Muscle of back (tissue), 11 donors: ENCODE data around the gene SMYD3. TPM values are rescaled to one million over a fixed set of nuclear protein-coding genes. Genes with fewer than 3 reads are reported as not detected.
"Not testable (repeated sequence)": the region's sequence is repeated elsewhere in the genome, so short reads cannot be mapped to it uniquely, and the experiment has no call there.

Experiments
- DNase-seq, 3 donors: peaks; one replicate each; pipeline versions ENCODE4 v3.0.0 to v3.0.0-alpha.2; 2013
- polyA plus RNA-seq, 10 donors: library from polyadenylated mRNA; unstranded; fragments of 120-200 nt; gene quantifications; one replicate each; pipeline ENCODE4 v1.2.1, GENCODE V29; 2013; ENCODE audit not compliant: insufficient read length in 10 of 10

The SMYD3 gene
- polyA plus RNA-seq, 10 donors: 7.0 to 11.3 (median 9.9) TPM

GRCh38 chr1:245774196-245774595 is 732.9 kb downstream of the SMYD3 start:
- DNase-seq: no peak

- DNase-seq: no peak
These were observed 733.7 kb downstream of the SMYD3 start for GRCh38 chr1:245773344-245773743.

DNA sequence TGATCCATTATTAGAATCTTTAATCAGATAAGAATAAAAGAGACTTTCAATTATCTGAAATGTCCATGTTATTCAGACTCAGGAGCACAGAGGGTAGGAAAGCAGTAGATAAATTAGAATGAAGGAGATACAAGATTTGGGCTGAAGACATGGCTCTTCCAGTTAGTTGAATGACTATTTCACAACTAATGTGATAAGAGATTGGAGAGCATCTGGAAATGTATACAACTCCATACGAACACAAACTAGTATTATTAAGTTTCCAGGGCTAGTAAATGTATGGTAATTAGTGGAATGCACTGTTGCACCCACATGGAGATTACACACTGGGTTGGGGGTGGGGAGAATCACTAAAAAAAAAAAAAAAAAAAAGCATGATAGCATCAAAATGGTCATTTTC is 734.3 kb downstream of the SMYD3 start:
- no peak for DNase-seq

DNA sequence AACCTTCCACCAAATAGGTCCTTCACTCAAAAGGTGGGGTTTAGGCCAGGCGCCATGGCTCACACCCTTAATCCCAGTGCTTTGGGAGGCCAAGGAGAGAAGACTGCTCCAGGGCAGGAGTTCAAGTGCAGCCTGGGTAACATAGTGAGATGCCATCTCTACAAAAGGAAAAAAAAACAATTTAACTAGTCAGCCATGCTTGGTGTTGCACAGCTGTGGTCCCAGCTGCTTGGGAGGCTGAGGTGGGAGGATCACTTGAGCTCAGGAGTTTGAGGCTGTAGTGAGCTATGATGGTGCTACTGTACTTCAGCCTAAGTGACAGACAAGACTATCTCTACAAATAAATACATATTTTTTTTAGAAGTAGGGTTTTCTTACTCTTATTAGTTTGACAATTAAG is 734.8 kb downstream of the SMYD3 start:
- DNase-seq: no peak

- peak in 2 of 3 donors; percentile 15 to 98 for DNase-seq
These were observed 735.4 kb downstream of the SMYD3 start for GRCh38 chr1:245771511-245772281.

DNA sequence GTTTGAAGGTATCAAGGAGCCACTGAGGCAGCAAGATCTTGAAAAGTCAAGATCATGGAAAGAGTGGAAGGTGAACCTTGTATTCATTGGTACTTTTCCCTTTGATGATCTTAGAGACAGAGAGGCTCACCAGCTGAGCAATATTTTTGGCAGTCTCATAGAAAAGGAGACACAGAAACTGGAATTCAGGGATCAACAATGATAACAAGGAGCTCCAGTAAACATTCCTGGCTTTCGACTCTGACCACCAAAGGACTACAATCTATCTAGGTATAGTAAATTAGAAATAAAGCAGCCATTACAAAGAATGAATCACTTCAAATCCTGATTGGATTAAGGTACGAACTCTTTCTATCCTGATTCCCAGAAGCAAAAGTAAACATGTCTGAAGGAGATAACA is 736.9 kb downstream of the SMYD3 start:
- DNase-seq: no peak

DNA sequence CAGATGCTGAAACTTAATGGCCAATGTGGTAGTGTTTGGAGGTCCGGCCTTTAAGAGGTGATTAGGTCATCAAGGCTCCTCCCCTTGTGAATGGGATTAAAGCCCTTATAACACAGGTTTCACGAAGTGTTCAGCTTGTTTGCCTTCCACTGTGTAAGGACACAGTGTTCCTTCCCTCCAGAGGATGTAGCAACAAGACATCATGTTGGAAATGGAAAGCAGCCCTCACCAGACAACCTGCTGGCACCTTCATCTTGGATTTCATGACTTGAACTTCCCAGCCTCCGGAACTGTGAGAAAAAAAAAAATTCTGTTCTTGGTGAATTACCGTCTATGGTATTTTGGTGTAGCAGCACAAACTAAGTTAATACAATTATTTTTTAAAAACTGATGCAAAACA is 738.5 kb downstream of the SMYD3 start:
- no peak for DNase-seq

- DNase-seq: peak in 1 of 3 donors; percentile 75
These were observed 741.7 kb downstream of the SMYD3 start for GRCh38 chr1:245765230-245766000.

GRCh38 chr1:245763873-245764331 is 743.2 kb downstream of the SMYD3 start:
- no peak for DNase-seq

DNA sequence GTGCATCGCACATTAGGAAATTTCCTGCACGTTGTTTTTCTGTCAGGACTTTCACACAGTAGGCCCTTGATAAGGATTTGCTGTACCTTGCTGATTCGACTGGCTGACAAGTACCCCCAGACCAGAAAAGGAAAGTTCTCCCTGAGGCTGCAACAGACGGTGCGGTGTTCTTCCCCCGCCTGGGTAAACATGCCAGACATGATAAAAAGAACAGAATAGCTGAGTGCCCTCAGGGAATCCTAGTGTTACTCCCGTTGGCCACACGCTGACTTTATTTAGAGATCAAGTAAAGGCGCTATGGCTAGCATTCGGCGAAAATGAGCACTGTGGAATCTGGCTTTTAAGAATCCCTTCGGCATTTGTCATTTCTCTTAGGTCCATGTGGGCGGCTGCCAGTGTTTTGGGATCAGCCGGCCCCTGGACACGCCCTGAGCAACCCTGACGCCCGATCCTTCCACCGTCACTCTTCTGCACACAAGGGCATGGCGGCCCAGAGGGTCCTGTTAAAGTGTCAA is 744.6 kb downstream of the SMYD3 start:
- no peak for DNase-seq

- DNase-seq: no peak
These were observed 746.8 kb downstream of the SMYD3 start for GRCh38 chr1:245760301-245760700.

GRCh38 chr1:245754463-245754961 is 752.6 kb downstream of the SMYD3 start:
- DNase-seq: no peak

DNA sequence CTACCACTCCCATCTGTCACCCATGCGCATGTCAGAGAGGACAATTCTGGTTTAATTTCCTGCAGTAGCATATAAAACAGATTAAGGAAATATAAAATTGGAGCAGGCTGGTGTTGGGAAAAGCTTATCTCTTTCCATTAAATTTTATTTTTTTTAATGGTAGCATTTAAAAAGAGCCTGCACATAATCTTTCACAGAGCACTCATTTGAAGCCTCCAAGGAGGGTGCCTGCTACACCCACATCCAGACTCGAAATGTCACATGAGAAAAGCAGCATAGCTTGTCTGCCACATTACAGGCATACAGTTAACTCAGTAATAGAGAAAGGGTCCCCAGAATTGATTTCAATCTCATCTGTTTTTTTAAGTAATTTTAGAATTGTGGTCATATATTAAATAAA is 753.3 kb downstream of the SMYD3 start:
- DNase-seq: no peak

GRCh38 chr1:245752561-245752960 is 754.5 kb downstream of the SMYD3 start:
- DNase-seq: peak in 1 of 3 donors; percentile 19

GRCh38 chr1:245751726-245752470 is 755.2 kb downstream of the SMYD3 start:
- DNase-seq: peak in 2 of 3 donors; percentile 34 to 52

- peak in 2 of 3 donors; percentile 35 to 66 for DNase-seq
These were observed 756.0 kb downstream of the SMYD3 start for GRCh38 chr1:245751116-245751515.

GRCh38 chr1:245750261-245750660 is 756.8 kb downstream of the SMYD3 start:
- no peak for DNase-seq

DNA sequence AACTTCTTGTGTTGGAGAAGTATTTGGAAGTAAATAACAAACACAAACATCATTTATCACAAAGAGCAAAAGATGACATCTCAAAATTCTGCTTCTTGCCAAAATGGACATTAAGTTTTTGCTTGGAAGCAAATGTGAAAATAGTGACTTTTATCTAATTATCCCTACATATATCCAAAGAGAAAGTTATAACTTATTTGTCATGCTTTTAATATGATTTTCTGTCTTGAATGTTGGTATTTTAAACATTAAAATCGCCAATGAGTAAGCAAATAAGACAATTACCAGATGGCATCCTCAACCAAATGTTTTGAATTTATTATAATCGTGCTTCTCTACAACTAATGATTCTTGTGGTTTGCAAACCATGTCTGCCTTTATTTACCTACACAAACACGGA is 758.0 kb downstream of the SMYD3 start:
- DNase-seq: no peak

DNA sequence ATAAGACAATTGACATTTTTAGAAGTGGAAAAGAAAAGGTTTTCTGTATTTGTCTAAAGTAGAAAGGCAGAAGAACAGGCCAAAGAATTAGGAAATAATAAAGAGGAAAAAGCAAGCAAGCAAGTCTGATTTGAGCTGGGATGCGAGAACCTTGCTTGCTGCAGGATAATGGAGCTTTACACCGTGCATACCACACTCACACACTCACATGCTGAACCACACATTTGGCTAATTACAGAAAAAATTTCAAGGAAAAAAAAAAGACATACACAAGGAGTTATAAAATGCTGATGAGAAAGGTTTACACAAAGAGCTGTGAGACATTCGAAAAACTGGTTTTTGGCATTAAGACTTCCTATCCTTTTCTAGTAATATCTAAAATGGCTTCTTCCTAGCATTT is 758.4 kb downstream of the SMYD3 start:
- no peak for DNase-seq

GRCh38 chr1:245748240-245748639 is 758.8 kb downstream of the SMYD3 start:
- no peak for DNase-seq

- peak in 2 of 3 donors; percentile 39 to 59 for DNase-seq
These were observed 764.2 kb downstream of the SMYD3 start for GRCh38 chr1:245742896-245743295.

DNA sequence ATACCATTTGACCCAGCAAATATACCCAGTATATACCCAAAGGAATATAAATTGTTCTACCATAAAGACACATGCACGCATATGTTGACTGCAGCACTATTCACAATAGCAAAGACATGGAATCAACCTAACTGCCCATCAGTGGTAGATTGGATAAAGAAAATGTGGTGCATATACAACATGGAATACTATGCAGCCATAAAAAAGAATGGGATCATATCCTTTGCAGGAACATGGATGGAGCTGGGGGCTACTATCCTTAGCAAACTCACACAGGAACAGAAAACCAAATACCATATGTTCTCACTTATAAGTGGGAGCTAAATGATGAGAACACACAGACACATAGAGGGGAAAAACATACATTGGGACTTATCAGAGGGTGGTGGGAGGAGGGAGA is 766.7 kb downstream of the SMYD3 start:
- DNase-seq: not testable (repeated sequence)
